HG02763 (cell line): ENCODE data around the gene USP47.
"Not testable (repeated sequence)": the region's sequence is repeated elsewhere in the genome, so short reads cannot be mapped to it uniquely, and the experiment has no call there.

Experiments used
- ATAC-seq: cut with Tn5 transposase; IDR thresholded peaks from one replicate; pipeline ENCODE4 v1.9.1; 2021; ENCODE audit warnings: mild to moderate bottlenecking, moderate library complexity; ENCODE audit not compliant: unreplicated experiment

USP47 gene

GRCh38 chr11:11827272-11827671 lies 14.5 kb upstream of the USP47 start:
- no peak for ATAC-seq

DNA sequence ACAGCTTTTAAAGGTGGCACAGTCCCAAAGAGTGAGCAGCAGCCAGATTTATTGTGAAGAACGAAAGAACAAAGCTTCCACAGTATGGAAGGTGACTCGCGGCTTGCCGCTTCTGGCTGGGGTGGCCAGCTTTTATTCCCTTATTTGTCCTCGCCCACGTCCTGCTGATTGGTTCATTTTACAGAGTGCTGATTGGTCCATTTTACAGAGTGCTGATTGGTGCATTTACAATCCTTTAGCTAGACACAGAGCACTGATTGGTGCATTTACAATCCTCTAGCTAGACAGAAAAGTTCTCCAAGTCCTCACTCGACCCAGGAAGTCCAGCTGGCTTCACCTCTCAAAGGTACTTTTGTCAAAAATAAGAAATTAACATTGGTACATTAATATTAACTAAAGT lies 10.4 kb upstream of the USP47 start:
- not testable (repeated sequence) for ATAC-seq

GRCh38 chr11:11836676-11837231 lies 5.0 kb upstream of the USP47 start:
- ATAC-seq = no peak

DNA sequence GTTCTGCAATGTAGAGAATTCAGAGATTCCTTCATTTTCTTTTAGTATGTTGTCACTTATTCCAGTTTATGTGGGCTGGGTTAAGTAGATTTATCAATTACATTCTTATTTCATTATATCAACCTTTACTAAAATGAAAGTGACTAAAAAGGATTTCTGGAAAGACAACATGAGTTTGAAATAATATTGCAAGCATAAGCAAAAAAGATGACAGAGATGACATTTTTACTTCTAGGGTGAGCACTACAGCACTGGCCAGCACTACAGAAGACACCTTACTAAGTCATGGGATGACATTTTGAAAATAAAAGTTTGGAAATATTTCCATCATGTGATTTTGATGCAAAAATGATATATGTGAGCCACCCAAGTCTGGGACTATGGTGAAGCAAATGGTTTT lies 2.1 kb upstream of the USP47 start:
- no peak for ATAC-seq

- peak; percentile 39 for ATAC-seq
Measured at GRCh38 chr11:11841116-11841722, 553 bp upstream of the USP47 start.

GRCh38 chr11:11842421-11843008 lies 743 bp downstream of the USP47 start:
- peak; percentile 38 for ATAC-seq

DNA sequence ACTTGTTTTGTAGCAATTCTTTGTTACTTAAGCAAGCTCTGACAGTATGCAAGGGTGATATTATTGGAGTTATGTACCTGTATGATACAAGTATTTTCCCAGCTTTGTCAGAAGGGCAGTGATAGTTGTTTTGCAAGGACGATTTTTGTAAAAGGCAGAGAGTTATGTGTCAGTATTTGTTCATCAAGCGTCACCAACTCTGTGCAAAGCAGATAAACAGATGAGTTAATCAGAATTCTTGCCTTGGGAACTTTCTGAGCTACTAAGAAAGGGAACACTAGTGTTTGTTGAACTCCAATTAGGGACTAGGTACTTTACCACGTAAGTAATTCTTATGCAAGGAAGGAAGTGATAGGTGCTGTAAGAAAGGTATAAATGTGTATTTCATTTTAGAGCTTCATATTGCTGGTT lies 1.4 kb downstream of the USP47 start:
- ATAC-seq = no peak

- no peak for ATAC-seq
Measured at GRCh38 chr11:11843642-11844041, 1.9 kb downstream of the USP47 start.

- no peak for ATAC-seq
Measured at GRCh38 chr11:11844272-11844671, 2.5 kb downstream of the USP47 start.

DNA sequence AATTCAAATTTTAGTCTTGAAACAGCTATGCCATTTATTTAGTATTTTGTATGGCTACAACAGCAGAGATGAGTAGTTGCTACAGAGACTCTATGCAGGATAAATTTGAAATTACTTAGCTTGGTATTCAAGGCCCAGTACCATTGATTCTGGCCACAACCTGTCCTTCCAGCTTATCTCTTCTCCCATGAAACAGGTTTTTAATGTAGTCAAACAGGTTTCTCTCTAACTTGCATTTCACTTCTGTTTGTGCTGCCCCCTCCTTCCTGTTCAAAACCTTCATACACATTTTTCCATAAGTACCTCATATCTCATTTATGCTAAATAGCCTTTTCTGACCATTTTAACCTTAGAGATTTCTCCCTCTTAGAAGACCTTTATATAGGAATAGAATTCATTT lies 3.3 kb downstream of the USP47 start:
- no peak for ATAC-seq

GRCh38 chr11:11845551-11845950 lies 3.8 kb downstream of the USP47 start:
- no peak for ATAC-seq

GRCh38 chr11:11847082-11847481 lies 5.3 kb downstream of the USP47 start:
- no peak for ATAC-seq

DNA sequence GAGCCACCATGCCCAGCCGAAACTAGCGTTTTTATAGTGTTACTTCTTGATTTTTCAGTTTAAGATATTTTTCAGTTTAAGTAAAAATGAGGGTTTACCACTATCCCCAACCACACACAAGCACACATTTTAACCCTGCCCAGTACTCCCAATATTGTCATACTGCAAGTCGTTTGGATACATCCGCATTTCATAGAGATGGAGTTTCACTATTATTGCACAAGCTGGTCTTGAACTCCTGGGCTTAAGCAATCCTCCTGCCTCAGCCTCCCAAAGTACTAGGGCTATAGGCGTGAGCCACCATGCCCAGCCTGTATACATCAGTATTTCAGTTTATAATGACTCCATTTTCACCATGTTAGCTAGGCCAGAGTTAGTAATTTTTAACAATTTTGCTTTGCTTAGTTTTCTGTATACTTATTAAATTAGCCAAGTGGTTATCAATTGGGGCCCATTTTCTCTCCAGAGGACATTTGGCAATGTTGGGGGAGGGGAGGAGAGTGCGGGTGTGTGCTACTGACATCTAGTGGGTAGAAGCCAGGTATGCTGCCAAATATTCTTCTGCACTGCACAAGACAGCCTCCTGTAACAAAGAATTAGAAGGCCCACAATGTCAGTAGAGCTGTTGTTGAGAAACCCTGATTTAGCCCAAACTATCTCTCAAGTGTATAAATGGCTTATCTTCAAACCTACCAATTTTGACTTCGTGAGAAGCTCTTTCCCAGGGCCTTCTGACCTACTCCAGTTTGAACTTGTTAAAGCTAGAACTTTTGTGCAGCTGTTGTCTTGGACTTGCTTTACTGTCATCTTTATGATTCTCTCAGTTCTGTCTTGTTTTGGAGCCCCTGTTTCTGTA lies 7.3 kb downstream of the USP47 start:
- ATAC-seq = peak; percentile 58

- no peak for ATAC-seq
Measured at GRCh38 chr11:11850668-11851067, 8.9 kb downstream of the USP47 start.

- no peak for ATAC-seq
Measured at GRCh38 chr11:11856638-11857037, 14.9 kb downstream of the USP47 start.

- ATAC-seq = no peak
Measured at GRCh38 chr11:11857769-11858168, 16.0 kb downstream of the USP47 start.

- no peak for ATAC-seq
Measured at GRCh38 chr11:11858676-11859075, 16.9 kb downstream of the USP47 start.

DNA sequence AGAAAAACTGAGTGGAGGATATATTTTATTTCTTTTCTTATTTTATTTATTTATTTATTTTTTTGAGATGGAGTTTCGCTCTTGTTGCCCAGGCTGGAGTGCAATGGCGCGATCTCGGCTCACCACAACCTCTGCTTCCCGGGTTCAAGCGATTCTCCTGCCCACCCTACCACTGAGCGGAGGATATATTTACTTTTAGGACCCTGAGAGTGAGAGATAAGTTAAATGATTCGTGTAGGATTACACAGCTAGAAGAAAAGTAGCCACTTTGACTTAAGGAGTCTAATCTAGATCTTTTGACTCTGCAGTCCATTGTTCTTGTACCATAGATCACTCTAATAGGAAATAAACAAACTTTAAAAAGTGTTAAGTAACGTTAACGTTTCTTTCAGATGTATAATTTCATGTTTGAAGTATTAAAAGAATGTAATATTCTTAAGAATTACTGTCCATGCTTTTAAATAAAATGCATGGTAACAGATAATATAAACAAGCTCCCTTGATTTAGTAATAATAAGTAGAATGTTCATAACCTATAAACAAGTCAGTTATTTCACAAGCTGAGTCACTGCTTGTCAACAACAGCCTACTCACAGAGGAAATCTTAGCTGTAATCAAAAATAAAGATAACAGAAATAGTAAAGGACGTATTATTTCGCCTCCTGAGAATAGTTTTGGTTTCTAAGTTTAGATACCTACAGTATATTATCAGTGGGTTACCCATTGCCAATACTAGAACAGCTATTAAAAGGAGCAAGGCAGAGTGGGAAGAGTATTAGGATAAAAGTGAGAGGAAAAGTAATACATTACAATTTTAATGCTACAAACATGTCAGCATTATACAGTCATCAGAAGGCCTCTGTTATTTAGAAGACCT lies 18.6 kb downstream of the USP47 start:
- no peak for ATAC-seq

DNA sequence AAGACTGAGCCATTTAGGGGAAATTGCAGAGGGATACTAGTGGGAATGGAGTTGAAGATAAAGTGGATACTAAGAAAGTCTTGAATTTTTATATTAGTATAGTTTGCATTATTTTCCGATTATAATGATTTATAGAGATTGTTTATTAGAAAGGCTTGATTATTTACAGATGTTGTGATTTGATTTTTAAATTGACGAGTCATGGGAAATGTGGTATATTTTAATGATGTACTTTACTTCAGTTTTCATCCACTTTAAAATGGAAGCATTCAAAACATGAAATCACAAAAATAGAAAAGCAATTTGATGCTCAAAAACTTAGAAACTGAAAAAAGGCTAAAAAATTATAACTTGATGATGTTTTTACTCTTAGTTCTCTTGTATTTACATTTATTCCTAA lies 21.2 kb downstream of the USP47 start:
- ATAC-seq = no peak

DNA sequence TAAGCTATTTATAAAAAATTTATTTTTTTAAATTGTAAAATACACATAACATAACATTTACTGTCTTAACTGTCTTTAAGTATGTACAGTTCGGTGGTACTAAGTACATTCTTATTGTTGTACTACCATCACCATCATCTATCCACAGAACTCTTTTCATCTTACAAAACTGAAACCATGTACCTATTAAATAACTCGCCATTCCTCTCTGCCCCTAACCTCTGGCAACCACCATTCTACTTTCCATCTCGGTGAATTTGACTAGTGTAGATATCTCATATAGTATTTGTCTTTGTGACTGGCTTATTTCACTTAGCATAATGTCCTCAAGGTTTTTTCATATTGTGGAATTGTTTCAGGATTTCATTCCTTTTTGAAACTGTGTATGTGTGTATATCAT lies 22.6 kb downstream of the USP47 start:
- no peak for ATAC-seq

DNA sequence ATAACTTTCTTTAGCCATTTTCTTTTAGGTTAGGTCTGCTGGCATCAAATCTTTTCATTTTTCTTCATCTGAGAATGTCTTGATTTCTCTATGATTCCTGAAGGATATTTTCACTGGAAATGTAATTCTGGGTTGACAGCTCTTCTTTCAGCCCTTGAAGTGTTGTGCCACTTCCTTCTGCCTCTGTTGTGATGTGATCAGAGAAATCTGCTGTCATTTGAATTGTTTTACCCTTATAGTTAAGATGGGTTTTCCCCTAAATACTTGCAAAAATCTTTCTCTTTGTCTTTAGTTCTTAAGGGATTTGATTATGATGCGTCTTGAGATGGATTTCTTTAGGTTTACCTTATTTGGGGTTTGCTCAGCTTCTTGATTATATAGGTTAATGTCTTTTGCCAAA lies 23.0 kb downstream of the USP47 start:
- ATAC-seq = no peak
